ENCODE results near the gene SELP. TPM values are rescaled to one million over a fixed set of nuclear protein-coding genes. Genes with fewer than 3 reads are reported as not detected.

Gene SELP
- total and polyA plus RNA-seq, 2 of the 8 experiments (the other 6 are each of a cell fraction or from before 2014, with no cell fraction given) = not detected

GRCh38 chr1:169572187-169572586 lies 57.7 kb downstream of the SELP start:
- Histone ChIP-seq H3K56ac (replicated peaks; ENCODE audit: insufficient read length, low read depth, low read length) (no peak overlapping the region), H2BK15ac (ENCODE audit: low read length) (no peak overlapping the region), H3K4me1 (replicated peaks in 1 of 4; ENCODE audit: control insufficient read depth in 3 of 4, insufficient read depth in 4 of 4, low read length in 3 of 4) (no peaks in the 10 kb centered on the region), H3K14ac (ENCODE audit: insufficient read length) (no peak overlapping the region), H3K18ac (ENCODE audit: extremely low read depth, low read length) (no peak overlapping the region), H3K4me3 (ENCODE audit: extremely low read depth in 1 of 4, insufficient read depth in 2 of 4, low read depth in 3 of 4, low read length in 4 of 4) (no peak overlapping the region), H4K20me1 (replicated peaks in 1 of 2; ENCODE audit: control insufficient read depth in 1 of 2, insufficient read depth in 2 of 2, low read length in 2 of 2) (no peaks in the 10 kb centered on the region), H2BK120ac (replicated peaks; ENCODE audit: low read depth, low read length) (no peak overlapping the region), H2AFZ (ENCODE audit: low read length) (no peak overlapping the region), H3K4me2 (ENCODE audit: insufficient read depth in 1 of 2, low read depth in 2 of 2, low read length in 2 of 2) (no peak overlapping the region), H2AK5ac (ENCODE audit: low read depth, low read length) (no peak overlapping the region), H4K5ac (ENCODE audit: insufficient read length, low read depth, low read length) (no peak overlapping the region), H3K9me3 (ENCODE audit: insufficient read depth in 2 of 2, low read depth in 1 of 2, low read length in 1 of 2) (no peaks in the 10 kb centered on the region), H2BK20ac (ENCODE audit: low read length) (no peak overlapping the region), H3K79me1 (ENCODE audit: low read depth, low read length) (no peaks in the 10 kb centered on the region), H3K4ac (replicated peaks; ENCODE audit: insufficient read length, low read depth, low read length) (no peak overlapping the region), H3K27ac (ENCODE audit: low read depth, low read length) (no peak overlapping the region), H2BK12ac (ENCODE audit: low read depth, low read length) (no peak overlapping the region; the same call in 1 of the 2 replicates), H2BK5ac (ENCODE audit: low read depth, low read length) (no peak overlapping the region), H3K23me2 (ENCODE audit: low read depth, low read length) (no peaks in the 10 kb centered on the region; the same call in 1 of the 2 replicates), H4K8ac (ENCODE audit: extremely low read depth, insufficient read depth, low read length) (no peak overlapping the region), H3K79me2 (ENCODE audit: control insufficient read depth in 1 of 2, insufficient read depth in 2 of 2, low read length in 2 of 2) (no peaks in the 10 kb centered on the region), H3K36me3 (ENCODE audit: control insufficient read depth in 2 of 4, insufficient read depth in 4 of 4, low read length in 3 of 4) (no peaks in the 10 kb centered on the region), H3K27me3 (replicated peaks in 1 of 4; ENCODE audit: control insufficient read depth in 3 of 4, extremely low read depth in 1 of 4, insufficient read depth in 3 of 4, low read length in 3 of 4) (no peaks in the 10 kb centered on the region), H4K91ac (replicated peaks; ENCODE audit: insufficient read length, low read length) (no peak overlapping the region), H3K9ac (replicated peaks in 1 of 4; ENCODE audit: extremely low read depth in 1 of 4, low read depth in 3 of 4, low read length in 3 of 4) (no peak overlapping the region), H3K23ac (ENCODE audit: insufficient read length) (no peak overlapping the region)
- ChIA-PET CTCF (ENCODE audit: partially characterized antibody) (interaction anchor here (0.7 kb wide), 1 partner anchor 100 kb away, joined by 3 read pairs; no protein-coding TSS in a partner anchor), POLR2A (ENCODE audit: partially characterized antibody) (no interaction called here)
- FAIRE-seq (no peak), DNase-seq (ENCODE audit: low read depth in 1 of 2, low spot score in 2 of 2) (no peak)
- WGBS, 2 experiments (ENCODE audit: extremely low coverage in 1 of 2, insufficient coverage in 1 of 2, insufficient read length in 1 of 2, insufficient replicate concordance in 2 of 2, low coverage in 1 of 2, low lambda C conversion rate in 2 of 2, missing lambda C conversion rate in 1 of 2) = 93% methylated on average over 1 of the region's 1 CpG; no CpG with 5 or more reads in 1 of the 2 experiments
- no peak for TF ChIP-seq SUZ12 (IDR thresholded peaks at IDR 0.05; ENCODE audit: low read length)
